ENCODE results near the gene LEF1. TPM values are rescaled to one million over a fixed set of nuclear protein-coding genes. Genes with fewer than 3 reads are reported as not detected.

Gene LEF1
- total and polyA plus RNA-seq, 2 donors (not counting 3 experiments of a cell fraction or from before 2014, with no cell fraction given): 0.46 TPM; not detected in 1

DNA sequence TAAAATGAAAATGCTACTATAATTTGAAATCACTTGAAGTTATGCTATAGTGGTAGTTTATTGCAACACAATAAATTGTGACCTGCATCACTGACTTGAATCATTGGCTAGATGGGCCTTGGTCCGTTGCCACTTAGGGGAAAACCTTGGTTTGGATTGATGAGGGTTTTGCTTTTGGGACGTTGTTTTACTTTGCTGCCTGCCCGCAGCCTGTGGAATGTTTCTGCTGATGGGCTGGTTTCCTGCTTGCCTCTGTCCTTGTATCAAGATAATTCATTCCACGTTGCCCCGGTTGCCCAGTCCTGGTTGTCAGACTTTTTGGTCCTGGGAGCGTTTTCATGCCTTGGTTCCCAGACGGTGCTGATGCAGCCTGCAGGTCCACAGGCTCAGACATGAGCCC, 160.7 kb downstream of the LEF1 start:
- H3K27ac ChIP-seq (ENCODE audit: insufficient read depth, low read depth, low read length): no peak overlapping the region
- H3K9ac ChIP-seq (replicated peaks; ENCODE audit: extremely low read depth, insufficient read depth, low read length): no peak overlapping the region
- FAIRE-seq: no peak
- DNase-seq (ENCODE audit: low read depth, low spot score): no peak
- H4K20me1 ChIP-seq (replicated peaks; ENCODE audit: control insufficient read depth, extremely low read depth, insufficient read depth, low read length): no peaks in the 10 kb centered on the region
- H3K9me3 ChIP-seq (replicated peaks; ENCODE audit: control insufficient read depth, insufficient read depth, low read length): no peaks in the 10 kb centered on the region
- ChIA-PET POLR2A (no interaction called here), CTCF (no interaction called here)
- H3K9me1 ChIP-seq (replicated peaks; ENCODE audit: control insufficient read depth, extremely low read depth, insufficient read depth, low read length): no peaks in the 10 kb centered on the region
- H3K4me2 ChIP-seq (ENCODE audit: insufficient read depth, low read length): no peak overlapping the region
- H3K36me3 ChIP-seq (ENCODE audit: control insufficient read depth in 2 of 2, extremely low read depth in 1 of 2, insufficient read depth in 2 of 2, low read length in 2 of 2): no peaks in the 10 kb centered on the region
- intact Hi-C loops (cut with micrococcal nuclease) (no loop called here), dilution Hi-C loops (cut with MboI; ENCODE audit: extremely low pct_ligation_motif_present, low sequenced_read_pairs) (no loop called here)
- no TSS peak for BruUV-seq (replicated peaks)
- H3K4me1 ChIP-seq (ENCODE audit: control insufficient read depth, extremely low read depth, insufficient read depth, low read length): no peaks in the 10 kb centered on the region
- no peak overlapping the region for H3K4me3 ChIP-seq (replicated peaks in 1 of 3; ENCODE audit: insufficient read depth in 1 of 3, low read depth in 1 of 3, low read length in 3 of 3)
- no peak overlapping the region for H2AFZ ChIP-seq (ENCODE audit: low read depth, low read length)
- no peaks in the 10 kb centered on the region for H3K27me3 ChIP-seq (ENCODE audit: control insufficient read depth in 2 of 2, insufficient read depth in 2 of 2, low read length in 2 of 2)
- TF ChIP-seq JUN (IDR thresholded peaks at IDR 0.05; ENCODE audit: borderline replicate concordance, insufficient read depth, insufficient read length, low read depth) (no peak), POLR2A (IDR thresholded peaks at IDR 0.05; ENCODE audit: low read depth, low read length) (no peak), FOS (IDR thresholded peaks at IDR 0.05; ENCODE audit: borderline replicate concordance, insufficient read depth, low read length) (no peak), POLR2AphosphoS5 (IDR thresholded peaks at IDR 0.05; ENCODE audit: insufficient read depth, low read depth, low read length) (no peak), EZH2 (IDR thresholded peaks at IDR 0.05; ENCODE audit: borderline replicate concordance, low read depth, low read length, severe bottlenecking) (no peak)
- TF ChIP-seq, protein P1, sequence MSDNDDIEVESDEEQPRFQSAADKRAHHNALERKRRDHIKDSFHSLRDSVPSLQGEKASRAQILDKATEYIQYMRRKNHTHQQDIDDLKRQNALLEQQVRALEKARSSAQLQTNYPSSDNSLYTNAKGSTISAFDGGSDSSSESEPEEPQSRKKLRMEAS (IDR thresholded peaks at IDR 0.05; ENCODE audit: insufficient read depth, insufficient read length): no peak
- TF ChIP-seq, protein P2, sequence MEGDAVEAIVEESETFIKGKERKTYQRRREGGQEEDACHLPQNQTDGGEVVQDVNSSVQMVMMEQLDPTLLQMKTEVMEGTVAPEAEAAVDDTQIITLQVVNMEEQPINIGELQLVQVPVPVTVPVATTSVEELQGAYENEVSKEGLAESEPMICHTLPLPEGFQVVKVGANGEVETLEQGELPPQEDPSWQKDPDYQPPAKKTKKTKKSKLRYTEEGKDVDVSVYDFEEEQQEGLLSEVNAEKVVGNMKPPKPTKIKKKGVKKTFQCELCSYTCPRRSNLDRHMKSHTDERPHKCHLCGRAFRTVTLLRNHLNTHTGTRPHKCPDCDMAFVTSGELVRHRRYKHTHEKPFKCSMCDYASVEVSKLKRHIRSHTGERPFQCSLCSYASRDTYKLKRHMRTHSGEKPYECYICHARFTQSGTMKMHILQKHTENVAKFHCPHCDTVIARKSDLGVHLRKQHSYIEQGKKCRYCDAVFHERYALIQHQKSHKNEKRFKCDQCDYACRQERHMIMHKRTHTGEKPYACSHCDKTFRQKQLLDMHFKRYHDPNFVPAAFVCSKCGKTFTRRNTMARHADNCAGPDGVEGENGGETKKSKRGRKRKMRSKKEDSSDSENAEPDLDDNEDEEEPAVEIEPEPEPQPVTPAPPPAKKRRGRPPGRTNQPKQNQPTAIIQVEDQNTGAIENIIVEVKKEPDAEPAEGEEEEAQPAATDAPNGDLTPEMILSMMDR (IDR thresholded peaks at IDR 0.05; ENCODE audit: extremely low read depth in 1 of 2, insufficient read depth in 1 of 2, low read depth in 1 of 2, low read length in 2 of 2): no peak
- no peaks in the 10 kb centered on the region for H3K79me2 ChIP-seq (ENCODE audit: control insufficient read depth, insufficient read depth, low read length)

Measured in endothelial cell of umbilical vein (primary cell).